CD4-positive, CD25-positive, alpha-beta regulatory T cell (primary cell): ENCODE measurements around the gene PODN. TPM values are rescaled to one million over a fixed set of nuclear protein-coding genes. Genes with fewer than 3 reads are reported as not detected.

Source experiments
- ATAC-seq, 2 donors: fragments of 150-1000 bp; cut with Tn5 transposase; one replicate each; pipeline ENCODE4 v1.10.0; 2021; ENCODE audit warnings: low read depth in 2 of 2, moderate number of reproducible peaks in 2 of 2, moderate library complexity in 1 of 2
- DNase-seq, 3 donors: peaks; one replicate each; pipeline versions ENCODE4 v3.0.0 to v3.0.0-alpha.2; 2012 to 2022; ENCODE audit warnings: mixed read lengths in 1 of 3
- H3K27ac ChIP-seq: one replicate; pipeline ENCODE4 v1.7.0; 2013; ENCODE audit warnings: mild to moderate bottlenecking, low read length; ENCODE audit not compliant: insufficient read depth, poor library complexity, severe bottlenecking
- H3K27me3 ChIP-seq: one replicate; pipeline ENCODE4 v1.7.0; 2013; ENCODE audit warnings: low read length; ENCODE audit not compliant: control insufficient read depth, insufficient read depth
- H3K36me3 ChIP-seq: one replicate; pipeline ENCODE4 v1.7.0; 2013; ENCODE audit warnings: mild to moderate bottlenecking, low read length, moderate library complexity; ENCODE audit not compliant: control insufficient read depth, insufficient read depth
- H3K4me1 ChIP-seq: 2 replicates; pipeline ENCODE4 v1.7.0; 2013; ENCODE audit warnings: mild to moderate bottlenecking, low read length; ENCODE audit not compliant: insufficient read depth, control insufficient read depth, poor library complexity, severe bottlenecking
- H3K4me3 ChIP-seq: one replicate; pipeline ENCODE4 v1.7.0; 2013; ENCODE audit warnings: low read depth, mild to moderate bottlenecking, low read length, moderate library complexity
- H3K9me3 ChIP-seq, 2 experiments: 1 replicate in 1 of 2; 2 replicates in 1 of 2; pipeline ENCODE4 v1.7.0; 2013; ENCODE audit warnings: low read length in 2 of 2, mild to moderate bottlenecking in 1 of 2, moderate library complexity in 1 of 2; ENCODE audit not compliant: control insufficient read depth in 2 of 2
- H3K27ac Mint-ChIP-seq, 3 donors: one replicate each; pipeline ENCODE4 v1.8.0; 2020 to 2022; ENCODE audit warnings: mild to moderate bottlenecking in 3 of 3, mixed read lengths in 3 of 3, moderate library complexity in 2 of 3
- H3K27me3 Mint-ChIP-seq: one replicate; pipeline ENCODE4 v1.8.0; 2022; ENCODE audit warnings: mild to moderate bottlenecking, mixed read lengths
- H3K36me3 Mint-ChIP-seq: one replicate; pipeline ENCODE4 v1.8.0; 2020; ENCODE audit warnings: mixed read lengths
- H3K4me1 Mint-ChIP-seq, 4 donors: one replicate each; pipeline ENCODE4 v1.8.0; 2020 to 2022; ENCODE audit warnings: mixed read lengths in 4 of 4, mild to moderate bottlenecking in 1 of 4
- H3K4me3 Mint-ChIP-seq, 4 donors: one replicate each; pipeline ENCODE4 v1.8.0; 2020 to 2022; ENCODE audit warnings: mild to moderate bottlenecking in 4 of 4, mixed read lengths in 4 of 4, moderate library complexity in 3 of 4
- H3K9me3 Mint-ChIP-seq, 7 donors: one replicate each; pipeline ENCODE4 v1.8.0; 2020 to 2022; ENCODE audit warnings: mixed read lengths in 7 of 7, mild to moderate bottlenecking in 3 of 7, moderate library complexity in 2 of 7
- polyA plus RNA-seq, 4 donors: library from polyadenylated mRNA; unstranded; fragments of 300-500 nt; fragmentation: Illumina TruSeq; gene quantifications; one replicate each; pipeline ENCODE4 v1.2.3, GENCODE V29; 2021
- total RNA-seq: library from RNA; stranded (reverse); gene quantifications from one replicate; pipeline ENCODE4 v1.2.3, GENCODE V29; 2022

The PODN gene
- total and polyA plus RNA-seq, 5 donors from 2014 or later, result not detected

- no peak overlapping the region for H3K27ac ChIP-seq
- no peaks in the 10 kb centered on the region for H3K9me3 ChIP-seq
- no peaks in the 10 kb centered on the region for H3K9me3 Mint-ChIP-seq
- ATAC-seq (no peak), DNase-seq (no peak)
- H3K27me3 Mint-ChIP-seq, result peaks cover 1% of the 10 kb centered on the region
- H3K4me1 ChIP-seq, result no peaks in the 10 kb centered on the region
- H3K36me3 ChIP-seq, result no peaks in the 10 kb centered on the region
- H3K27ac Mint-ChIP-seq, result no peak overlapping the region
- H3K27me3 ChIP-seq, result no peaks in the 10 kb centered on the region
- no peak overlapping the region for H3K4me3 ChIP-seq
- no peak overlapping the region for H3K4me3 Mint-ChIP-seq
- H3K4me1 Mint-ChIP-seq, result no peaks in the 10 kb centered on the region
- no peaks in the 10 kb centered on the region for H3K36me3 Mint-ChIP-seq
Measured at GRCh38 chr1:53071915-53072314, 9.9 kb downstream of the PODN start.

- Mint-ChIP-seq H3K4me3 (no peak overlapping the region), H3K27me3 (no peaks in the 10 kb centered on the region), H3K36me3 (no peaks in the 10 kb centered on the region), H3K4me1 (no peaks in the 10 kb centered on the region), H3K9me3 (no peaks in the 10 kb centered on the region), H3K27ac (no peak overlapping the region)
- DNase-seq (no peak), ATAC-seq (no peak)
- H3K4me3 ChIP-seq, result no peak overlapping the region
- no peaks in the 10 kb centered on the region for H3K4me1 ChIP-seq
- no peak overlapping the region for H3K27ac ChIP-seq
- no peaks in the 10 kb centered on the region for H3K27me3 ChIP-seq
- no peaks in the 10 kb centered on the region for H3K36me3 ChIP-seq
- H3K9me3 ChIP-seq, result no peaks in the 10 kb centered on the region
Measured at GRCh38 chr1:53073287-53073686, 11.3 kb downstream of the PODN start.

- no peaks in the 10 kb centered on the region for H3K36me3 Mint-ChIP-seq
Measured at GRCh38 chr1:53073868-53074311, 11.9 kb downstream of the PODN start.

GRCh38 chr1:53074313-53075154, 12.5 kb downstream of the PODN start:
- Mint-ChIP-seq H3K4me3 (no peak overlapping the region), H3K9me3 (no peaks in the 10 kb centered on the region), H3K4me1 (no peaks in the 10 kb centered on the region), H3K27ac (peak overlapping the region in 1 of 3 donors; percentile 80), H3K36me3 (no peaks in the 10 kb centered on the region), H3K27me3 (no peaks in the 10 kb centered on the region)
- Histone ChIP-seq H3K27ac (no peak overlapping the region), H3K27me3 (no peaks in the 10 kb centered on the region), H3K9me3 (no peaks in the 10 kb centered on the region), H3K4me1 (no peaks in the 10 kb centered on the region), H3K4me3 (no peak overlapping the region), H3K36me3 (no peaks in the 10 kb centered on the region)
- ATAC-seq (no peak), DNase-seq (no peak)

More at GRCh38 chr1:53073868-53074311, 11.9 kb downstream of the PODN start:
- Mint-ChIP-seq H3K9me3 (no peaks in the 10 kb centered on the region), H3K4me3 (no peak overlapping the region), H3K27ac (no peak overlapping the region), H3K27me3 (no peaks in the 10 kb centered on the region), H3K4me1 (no peaks in the 10 kb centered on the region)
- no peaks in the 10 kb centered on the region for H3K4me1 ChIP-seq
- H3K27me3 ChIP-seq, result no peaks in the 10 kb centered on the region
- DNase-seq (no peak), ATAC-seq (no peak)
- no peak overlapping the region for H3K27ac ChIP-seq
- no peaks in the 10 kb centered on the region for H3K36me3 ChIP-seq
- H3K4me3 ChIP-seq, result no peak overlapping the region
- H3K9me3 ChIP-seq, result no peaks in the 10 kb centered on the region

- ATAC-seq (no peak), DNase-seq (no peak)
- H3K27ac Mint-ChIP-seq, result no peak overlapping the region
- Histone ChIP-seq H3K4me1 (no peaks in the 10 kb centered on the region), H3K4me3 (no peak overlapping the region), H3K27ac (no peak overlapping the region), H3K9me3 (no peaks in the 10 kb centered on the region), H3K36me3 (no peaks in the 10 kb centered on the region), H3K27me3 (no peaks in the 10 kb centered on the region)
- H3K9me3 Mint-ChIP-seq, result no peaks in the 10 kb centered on the region
- H3K36me3 Mint-ChIP-seq, result no peaks in the 10 kb centered on the region
- no peaks in the 10 kb centered on the region for H3K27me3 Mint-ChIP-seq
- no peaks in the 10 kb centered on the region for H3K4me1 Mint-ChIP-seq
- H3K4me3 Mint-ChIP-seq, result no peak overlapping the region
Measured at GRCh38 chr1:53075206-53075605, 13.2 kb downstream of the PODN start.

GRCh38 chr1:53075761-53076163, 13.7 kb downstream of the PODN start:
- no peak overlapping the region for H3K27ac Mint-ChIP-seq
- no peak overlapping the region for H3K27ac ChIP-seq
- no peaks in the 10 kb centered on the region for H3K4me1 ChIP-seq
- H3K27me3 ChIP-seq, result no peaks in the 10 kb centered on the region
- no peaks in the 10 kb centered on the region for H3K27me3 Mint-ChIP-seq
- no peaks in the 10 kb centered on the region for H3K9me3 Mint-ChIP-seq
- H3K36me3 ChIP-seq, result no peaks in the 10 kb centered on the region
- no peaks in the 10 kb centered on the region for H3K36me3 Mint-ChIP-seq
- no peaks in the 10 kb centered on the region for H3K4me1 Mint-ChIP-seq
- H3K9me3 ChIP-seq, result no peaks in the 10 kb centered on the region
- ATAC-seq (no peak), DNase-seq (no peak)
- H3K4me3 ChIP-seq, result no peak overlapping the region
- H3K4me3 Mint-ChIP-seq, result no peak overlapping the region

- DNase-seq (no peak), ATAC-seq (no peak)
- H3K9me3 ChIP-seq, result no peaks in the 10 kb centered on the region
- no peak overlapping the region for H3K4me3 Mint-ChIP-seq
- no peaks in the 10 kb centered on the region for H3K4me1 ChIP-seq
- no peak overlapping the region for H3K27ac Mint-ChIP-seq
- no peaks in the 10 kb centered on the region for H3K36me3 Mint-ChIP-seq
- no peaks in the 10 kb centered on the region for H3K27me3 Mint-ChIP-seq
- H3K4me1 Mint-ChIP-seq, result no peaks in the 10 kb centered on the region
- H3K36me3 ChIP-seq, result no peaks in the 10 kb centered on the region
- H3K27ac ChIP-seq, result no peak overlapping the region
- no peaks in the 10 kb centered on the region for H3K27me3 ChIP-seq
- no peak overlapping the region for H3K4me3 ChIP-seq
- no peaks in the 10 kb centered on the region for H3K9me3 Mint-ChIP-seq
Measured at GRCh38 chr1:53076165-53076564, 14.2 kb downstream of the PODN start.
